ENCODE results near the gene GLDC.
"Not testable (repeated sequence)": the region's sequence is repeated elsewhere in the genome, so short reads cannot be mapped to it uniquely, and the experiment has no call there.

GLDC gene

DNA sequence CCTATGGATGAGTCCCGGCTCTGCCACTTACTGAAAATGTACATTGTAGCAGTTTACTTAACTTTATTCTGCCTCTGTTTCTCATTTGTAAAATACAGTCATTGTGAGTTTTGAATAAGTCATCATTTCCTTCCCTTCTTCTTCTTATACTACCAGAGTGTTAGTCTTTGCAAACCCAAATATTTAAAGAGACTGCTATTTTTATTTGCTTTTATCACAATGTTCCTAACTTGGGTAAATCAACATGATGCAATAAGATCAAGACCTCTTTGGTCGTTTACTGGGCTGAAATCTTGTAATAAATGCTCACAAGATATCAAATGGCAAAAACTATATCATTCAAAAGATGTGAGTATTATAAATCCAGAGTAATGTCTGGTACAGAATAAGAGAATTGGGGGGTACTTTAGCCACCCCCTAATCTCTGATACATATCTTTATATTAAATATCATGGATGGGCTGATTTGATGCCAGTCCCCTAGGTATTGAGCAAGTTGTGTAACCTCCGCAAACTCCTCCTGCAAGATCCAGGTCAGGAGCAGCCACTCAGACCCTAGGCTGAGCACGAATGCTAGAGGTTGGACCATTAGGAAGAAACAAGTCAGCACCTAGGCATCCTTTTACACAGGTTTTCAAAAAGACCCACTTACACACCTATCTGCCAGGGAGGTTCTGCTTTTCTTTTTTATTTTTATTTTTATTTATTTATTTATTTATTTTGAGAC, 13.3 kb upstream of the GLDC start:
- Histone ChIP-seq H3K27ac (ENCODE audit: low read length) (no peak overlapping the region), H3K9ac (ENCODE audit: low read depth, low read length) (no peak overlapping the region), H3K27me3 (ENCODE audit: insufficient read depth, low read length) (no peaks in the 10 kb centered on the region), H3K4me1 (ENCODE audit: insufficient read depth, low read length) (no peaks in the 10 kb centered on the region), H3K36me3 (ENCODE audit: insufficient read depth, low read depth, low read length) (peaks cover 6% of the 10 kb centered on the region), H3K4me3 (ENCODE audit: low read length) (no peak overlapping the region), H3K9me3 (ENCODE audit: insufficient read depth, low read depth, low read length) (no peaks in the 10 kb centered on the region)

DNA sequence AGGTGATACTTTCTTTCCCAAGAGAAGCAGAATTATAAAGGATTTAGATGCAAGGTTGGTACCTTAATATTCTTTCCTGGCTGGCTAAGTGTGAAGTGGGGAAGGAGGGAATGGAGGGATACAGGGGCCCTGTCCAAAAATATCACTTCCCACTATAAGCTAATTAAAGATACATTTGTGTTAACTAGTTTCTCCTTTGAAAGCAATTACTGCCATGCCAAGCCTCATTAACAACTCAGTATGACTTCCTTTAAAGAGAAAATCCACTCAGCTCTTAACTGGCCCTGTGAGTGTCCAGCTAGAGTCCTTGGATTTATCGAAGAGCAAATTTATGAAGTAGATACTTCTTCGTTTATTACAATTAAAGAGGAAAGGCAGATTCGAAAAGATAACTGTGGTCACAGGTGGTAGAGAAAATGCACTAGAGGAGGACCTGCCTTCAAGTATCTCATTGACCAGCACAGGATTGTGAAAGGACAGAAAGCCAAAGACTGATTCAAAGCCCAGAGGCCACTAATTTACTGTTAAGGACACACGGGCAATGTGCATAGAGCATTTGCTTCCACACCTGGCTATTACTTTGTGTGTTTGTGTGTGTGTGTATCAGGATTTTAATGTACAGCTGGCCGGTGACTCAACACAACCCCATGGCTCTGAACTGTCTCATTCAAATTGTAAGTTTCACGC, 11.2 kb upstream of the GLDC start:
- no peak overlapping the region for H3K9ac ChIP-seq (ENCODE audit: low read depth, low read length)
- H3K27me3 ChIP-seq (ENCODE audit: insufficient read depth, low read length): no peaks in the 10 kb centered on the region
- H3K36me3 ChIP-seq (ENCODE audit: insufficient read depth, low read depth, low read length): peaks cover 10% of the 10 kb centered on the region
- H3K4me3 ChIP-seq (ENCODE audit: low read length): no peak overlapping the region
- no peaks in the 10 kb centered on the region for H3K9me3 ChIP-seq (ENCODE audit: insufficient read depth, low read depth, low read length)
- H3K27ac ChIP-seq (ENCODE audit: low read length): no peak overlapping the region
- H3K4me1 ChIP-seq (ENCODE audit: insufficient read depth, low read length): no peaks in the 10 kb centered on the region

- Histone ChIP-seq H3K4me3 (ENCODE audit: low read length) (no peak overlapping the region), H3K9ac (ENCODE audit: low read depth, low read length) (no peak overlapping the region), H3K27ac (ENCODE audit: low read length) (no peak overlapping the region), H3K27me3 (ENCODE audit: insufficient read depth, low read length) (no peaks in the 10 kb centered on the region), H3K36me3 (ENCODE audit: insufficient read depth, low read depth, low read length) (peaks cover 10% of the 10 kb centered on the region), H3K4me1 (ENCODE audit: insufficient read depth, low read length) (no peaks in the 10 kb centered on the region), H3K9me3 (ENCODE audit: insufficient read depth, low read depth, low read length) (no peaks in the 10 kb centered on the region)
Observed at GRCh38 chr9:6655036-6655435, 9.5 kb upstream of the GLDC start.

DNA sequence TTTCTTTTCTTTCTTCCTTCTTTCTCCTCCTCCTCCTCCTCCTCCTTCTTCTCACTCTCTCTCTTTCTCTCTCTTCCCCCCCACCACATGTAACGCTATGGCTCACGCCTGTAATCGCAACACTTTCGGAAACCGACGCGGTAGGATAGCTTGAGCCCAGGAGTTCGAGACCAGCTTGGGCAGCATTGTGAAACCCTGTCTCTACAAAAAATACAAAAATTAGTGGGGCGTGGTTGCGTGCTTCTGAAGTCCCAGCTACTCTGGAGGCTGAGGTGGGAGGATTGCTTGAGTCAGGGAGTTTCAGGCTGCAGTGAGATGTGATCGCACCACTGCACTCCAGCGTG, 736 bp upstream of the GLDC start:
- Histone ChIP-seq H3K9me3 (ENCODE audit: insufficient read depth, low read depth, low read length) (no peaks in the 10 kb centered on the region), H3K36me3 (ENCODE audit: insufficient read depth, low read depth, low read length) (peaks cover 10% of the 10 kb centered on the region), H3K4me1 (ENCODE audit: insufficient read depth, low read length) (peaks cover 10% of the 10 kb centered on the region; the same call in 1 of the 2 replicates), H3K27ac (ENCODE audit: low read length) (no peak overlapping the region), H3K4me3 (ENCODE audit: low read length) (peak overlapping the region; percentile 97), H3K9ac (ENCODE audit: low read depth, low read length) (peak overlapping the region; percentile 84; the same call in 1 of the 2 replicates), H3K27me3 (ENCODE audit: insufficient read depth, low read length) (peaks cover 16% of the 10 kb centered on the region)

GRCh38 chr9:6645105-6645354, 499 bp downstream of the GLDC start:
- not testable (repeated sequence) for H3K27ac ChIP-seq (ENCODE audit: low read length); H3K9me3 ChIP-seq (ENCODE audit: insufficient read depth, low read depth, low read length)
- H3K36me3 ChIP-seq (ENCODE audit: insufficient read depth, low read depth, low read length): peaks cover 18% of the 10 kb centered on the region
- H3K9ac ChIP-seq (ENCODE audit: low read depth, low read length): peak overlapping the region; percentile 86; the same call in 1 of the 2 replicates
- peaks cover 14% of the 10 kb centered on the region; the same call in 1 of the 2 replicates for H3K4me1 ChIP-seq (ENCODE audit: insufficient read depth, low read length)
- H3K27me3 ChIP-seq (ENCODE audit: insufficient read depth, low read length): peaks cover 16% of the 10 kb centered on the region
- H3K4me3 ChIP-seq (ENCODE audit: low read length): peak overlapping the region; percentile 97

DNA sequence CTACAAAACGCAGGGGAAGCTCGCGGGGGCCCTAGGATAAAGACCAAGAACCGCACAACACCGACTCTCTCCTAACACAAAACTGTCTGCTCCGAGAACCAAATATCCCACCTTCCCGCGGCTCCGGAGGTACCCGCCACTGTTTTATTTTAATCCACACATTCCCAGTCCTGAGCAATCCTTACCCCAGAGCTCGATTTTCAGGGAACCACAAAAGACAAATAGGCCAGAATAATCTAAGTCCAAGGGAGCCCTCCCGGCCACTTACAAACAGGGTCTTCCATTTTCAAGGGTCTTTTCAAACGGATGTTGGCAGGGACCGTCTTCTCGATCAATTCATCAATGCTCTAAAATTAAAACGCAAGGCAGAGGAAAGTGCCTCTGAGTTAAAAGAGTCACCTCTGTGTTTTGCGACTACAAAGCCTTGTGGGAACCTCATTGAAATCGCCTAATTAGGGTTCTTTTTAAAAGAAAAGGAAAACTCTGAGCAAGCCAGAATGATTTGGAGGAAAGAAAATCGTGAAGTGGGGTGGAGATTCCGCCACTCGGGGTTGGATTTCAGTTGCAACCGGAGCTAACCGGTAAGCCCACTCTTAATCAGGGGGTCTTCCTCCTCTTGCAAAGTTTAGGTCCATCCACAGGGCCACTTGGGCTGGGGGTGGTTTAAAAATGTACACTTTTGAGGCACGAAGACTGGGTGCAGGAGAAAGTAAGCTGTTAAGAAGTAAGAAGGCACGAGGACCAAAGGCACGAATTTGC, 1.0 kb downstream of the GLDC start:
- Histone ChIP-seq H3K9ac (ENCODE audit: low read depth, low read length) (peak overlapping the region; percentile 86; the same call in 1 of the 2 replicates), H3K27me3 (ENCODE audit: insufficient read depth, low read length) (peaks cover 16% of the 10 kb centered on the region), H3K4me3 (ENCODE audit: low read length) (peak overlapping the region; percentile 97), H3K4me1 (ENCODE audit: insufficient read depth, low read length) (peaks cover 14% of the 10 kb centered on the region; the same call in 1 of the 2 replicates), H3K36me3 (ENCODE audit: insufficient read depth, low read depth, low read length) (peaks cover 18% of the 10 kb centered on the region), H3K9me3 (ENCODE audit: insufficient read depth, low read depth, low read length) (no peaks in the 10 kb centered on the region), H3K27ac (ENCODE audit: low read length) (no peak overlapping the region)

DNA sequence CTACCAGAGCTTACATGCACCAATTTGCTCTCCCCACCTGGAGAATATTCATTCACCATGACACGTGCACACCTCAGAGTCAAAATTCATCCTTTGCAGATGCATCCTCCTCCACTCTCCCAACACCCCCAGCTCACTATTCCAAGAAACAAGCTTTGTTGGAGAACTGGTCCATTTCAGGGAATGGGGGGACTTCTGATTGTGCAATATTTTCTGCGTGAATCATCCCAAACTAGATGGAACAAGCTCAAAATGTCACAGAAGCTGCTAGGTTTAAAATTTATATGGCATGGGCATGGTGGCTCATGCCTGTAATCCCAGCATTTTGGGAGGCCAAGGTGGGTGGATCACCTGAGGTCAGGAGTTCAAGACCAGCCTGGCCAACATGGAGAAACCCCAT, 3.6 kb downstream of the GLDC start:
- no peak overlapping the region for H3K9ac ChIP-seq (ENCODE audit: low read depth, low read length)
- peaks cover 5% of the 10 kb centered on the region; the same call in 1 of the 2 replicates for H3K4me1 ChIP-seq (ENCODE audit: insufficient read depth, low read length)
- no peaks in the 10 kb centered on the region for H3K9me3 ChIP-seq (ENCODE audit: insufficient read depth, low read depth, low read length)
- peaks cover 16% of the 10 kb centered on the region for H3K27me3 ChIP-seq (ENCODE audit: insufficient read depth, low read length)
- H3K27ac ChIP-seq (ENCODE audit: low read length): no peak overlapping the region
- H3K4me3 ChIP-seq (ENCODE audit: low read length): no peak overlapping the region
- H3K36me3 ChIP-seq (ENCODE audit: insufficient read depth, low read depth, low read length): peaks cover 15% of the 10 kb centered on the region

DNA sequence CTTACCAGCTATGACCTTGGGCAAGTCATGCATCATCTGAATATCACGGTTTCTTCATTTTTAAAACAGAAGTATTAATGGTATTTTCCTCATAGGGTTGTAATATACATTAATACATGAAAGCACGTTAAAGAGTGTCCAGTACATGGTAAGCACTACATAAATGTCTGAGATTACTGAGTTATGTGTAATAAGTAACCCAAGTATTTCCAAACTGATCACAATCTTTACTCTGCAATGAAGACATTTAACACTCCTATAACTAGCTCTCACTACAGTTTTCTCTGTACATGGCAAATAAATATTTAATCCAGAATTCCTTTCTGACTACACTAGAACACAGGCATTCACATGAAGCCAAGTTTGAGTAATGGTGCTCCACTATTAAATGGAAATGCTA, 4.0 kb downstream of the GLDC start:
- Histone ChIP-seq H3K36me3 (ENCODE audit: insufficient read depth, low read depth, low read length) (peaks cover 15% of the 10 kb centered on the region), H3K9ac (ENCODE audit: low read depth, low read length) (no peak overlapping the region), H3K9me3 (ENCODE audit: insufficient read depth, low read depth, low read length) (no peaks in the 10 kb centered on the region), H3K27me3 (ENCODE audit: insufficient read depth, low read length) (peaks cover 16% of the 10 kb centered on the region), H3K27ac (ENCODE audit: low read length) (no peak overlapping the region), H3K4me3 (ENCODE audit: low read length) (no peak overlapping the region), H3K4me1 (ENCODE audit: insufficient read depth, low read length) (0 out of 2 replicates have a peak, but pooled peaks cover 4% of the 10 kb centered on the region)

DNA sequence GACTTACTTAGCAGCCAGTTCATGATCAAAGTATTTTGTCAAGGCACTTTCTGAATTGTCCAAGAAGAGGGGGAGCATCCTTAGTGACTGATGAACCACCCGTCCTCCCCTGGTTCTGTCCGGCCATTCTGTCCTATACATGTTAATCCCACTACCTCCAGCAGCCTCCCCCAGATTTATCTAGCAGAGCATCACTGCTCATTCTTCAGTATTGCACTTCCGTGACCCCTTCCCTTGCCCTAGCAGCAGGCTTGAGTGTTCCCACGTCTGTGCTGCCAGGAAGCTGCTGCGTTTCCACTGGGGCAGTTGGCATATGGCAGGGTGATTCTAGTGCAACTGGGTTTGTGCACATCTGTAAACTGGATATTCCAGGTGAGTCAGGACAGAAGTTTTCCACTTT, 4.5 kb downstream of the GLDC start:
- no peak overlapping the region for H3K27ac ChIP-seq (ENCODE audit: low read length)
- peaks cover 15% of the 10 kb centered on the region for H3K36me3 ChIP-seq (ENCODE audit: insufficient read depth, low read depth, low read length)
- H3K9ac ChIP-seq (ENCODE audit: low read depth, low read length): no peak overlapping the region
- 0 out of 2 replicates have a peak, but pooled peaks cover 4% of the 10 kb centered on the region for H3K4me1 ChIP-seq (ENCODE audit: insufficient read depth, low read length)
- no peak overlapping the region for H3K4me3 ChIP-seq (ENCODE audit: low read length)
- no peaks in the 10 kb centered on the region for H3K9me3 ChIP-seq (ENCODE audit: insufficient read depth, low read depth, low read length)
- H3K27me3 ChIP-seq (ENCODE audit: insufficient read depth, low read length): peaks cover 16% of the 10 kb centered on the region

GRCh38 chr9:6640268-6641051, 5.1 kb downstream of the GLDC start:
- H3K36me3 ChIP-seq (ENCODE audit: insufficient read depth, low read depth, low read length): peaks cover 15% of the 10 kb centered on the region
- H3K4me1 ChIP-seq (ENCODE audit: insufficient read depth, low read length): 0 out of 2 replicates have a peak, but pooled peaks cover 4% of the 10 kb centered on the region
- no peak overlapping the region for H3K9ac ChIP-seq (ENCODE audit: low read depth, low read length)
- H3K27ac ChIP-seq (ENCODE audit: low read length): no peak overlapping the region
- peaks cover 16% of the 10 kb centered on the region for H3K27me3 ChIP-seq (ENCODE audit: insufficient read depth, low read length)
- no peak overlapping the region for H3K4me3 ChIP-seq (ENCODE audit: low read length)
- H3K9me3 ChIP-seq (ENCODE audit: insufficient read depth, low read depth, low read length): no peaks in the 10 kb centered on the region

GRCh38 chr9:6639622-6640021, 5.9 kb downstream of the GLDC start:
- peaks cover 15% of the 10 kb centered on the region for H3K36me3 ChIP-seq (ENCODE audit: insufficient read depth, low read depth, low read length)
- H3K27me3 ChIP-seq (ENCODE audit: insufficient read depth, low read length): peaks cover 11% of the 10 kb centered on the region
- no peak overlapping the region for H3K4me3 ChIP-seq (ENCODE audit: low read length)
- H3K9ac ChIP-seq (ENCODE audit: low read depth, low read length): no peak overlapping the region
- no peak overlapping the region for H3K27ac ChIP-seq (ENCODE audit: low read length)
- no peaks in the 10 kb centered on the region for H3K9me3 ChIP-seq (ENCODE audit: insufficient read depth, low read depth, low read length)
- 0 out of 2 replicates have a peak, but pooled peaks cover 4% of the 10 kb centered on the region for H3K4me1 ChIP-seq (ENCODE audit: insufficient read depth, low read length)

All from iPS-20b (cell line).